Effector memory CD8-positive, alpha-beta T cell (primary cell): Measurements from ENCODE around the gene FITM1.

ENCODE experiments used
- ATAC-seq: fragments of 150-1000 bp; cut with Tn5 transposase; replicated peaks from 2 replicates; pipeline ENCODE4 v1.10.0; 2021; ENCODE audit warnings: mild to moderate bottlenecking, moderate library complexity
- DNase-seq, 3 experiments: peaks; one replicate each; pipeline ENCODE4 v3.0.0; 2021
- H3K27ac Mint-ChIP-seq, 2 donors: one replicate each; pipeline ENCODE4 v1.8.0; 2022; ENCODE audit warnings: mild to moderate bottlenecking in 2 of 2, mixed read lengths in 2 of 2, moderate library complexity in 2 of 2
- H3K27me3 Mint-ChIP-seq, 2 donors: one replicate each; pipeline ENCODE4 v1.8.0; 2022; ENCODE audit warnings: mixed read lengths in 2 of 2
- H3K36me3 Mint-ChIP-seq: one replicate; pipeline ENCODE4 v1.8.0; 2022; ENCODE audit warnings: mild to moderate bottlenecking, moderate library complexity, mixed read lengths; ENCODE audit not compliant: insufficient read depth
- H3K4me1 Mint-ChIP-seq, 2 donors: one replicate each; pipeline ENCODE4 v1.8.0; 2022; ENCODE audit warnings: low read depth in 2 of 2, mixed read lengths in 2 of 2
- H3K4me3 Mint-ChIP-seq, 2 donors: one replicate each; pipeline ENCODE4 v1.8.0; 2022; ENCODE audit warnings: mild to moderate bottlenecking in 2 of 2, mixed read lengths in 2 of 2, moderate library complexity in 2 of 2
- H3K9me3 Mint-ChIP-seq, 2 donors: one replicate each; pipeline ENCODE4 v1.8.0; 2022; ENCODE audit warnings: mixed read lengths in 2 of 2

FITM1 gene

GRCh38 chr14:24092505-24093206 lies 37.8 kb upstream of the FITM1 start:
- Mint-ChIP-seq H3K27ac (peak overlapping the region; percentile 54 to 95), H3K9me3 (no peaks in the 10 kb centered on the region), H3K4me1 (peaks cover 27 to 33% of the 10 kb centered on the region in 2 donors), H3K4me3 (peak overlapping the region; percentile 97 to 98), H3K27me3 (no peaks in the 10 kb centered on the region), H3K36me3 (peaks cover 8% of the 10 kb centered on the region)
- no peak for ATAC-seq
- no peak for DNase-seq

GRCh38 chr14:24093207-24093900 lies 37.1 kb upstream of the FITM1 start:
- ATAC-seq: no peak

GRCh38 chr14:24093901-24094840 lies 36.3 kb upstream of the FITM1 start, which contains the start of gene PCK2:
TSS of gene PCK2 (plus strand) at chr14:24094311. CDS start at chr14:24094406, 95 bp downstream.
- DNase-seq: peak; percentile 54 to 61 (median 56)
- peaks cover 27 to 33% of the 10 kb centered on the region in 2 donors for H3K4me1 Mint-ChIP-seq
- peak within 1 kb of the TSS; percentile 97 to 98 for H3K4me3 Mint-ChIP-seq
- peaks cover 8% of the 10 kb centered on the region for H3K36me3 Mint-ChIP-seq
- H3K27ac Mint-ChIP-seq: peak within 1 kb of the TSS; percentile 95 to 96
- ATAC-seq: peak; percentile 75
- H3K9me3 Mint-ChIP-seq: no peaks in the 10 kb centered on the region
- no peaks in the 10 kb centered on the region for H3K27me3 Mint-ChIP-seq

More at GRCh38 chr14:24093207-24093900, 37.1 kb upstream of the FITM1 start:
- Mint-ChIP-seq H3K27ac (peak overlapping the region; percentile 54 to 95), H3K9me3 (no peaks in the 10 kb centered on the region), H3K36me3 (peaks cover 8% of the 10 kb centered on the region), H3K4me1 (peaks cover 27 to 33% of the 10 kb centered on the region in 2 donors), H3K27me3 (no peaks in the 10 kb centered on the region), H3K4me3 (peak overlapping the region; percentile 97 to 98)
- no peak for DNase-seq

DNA sequence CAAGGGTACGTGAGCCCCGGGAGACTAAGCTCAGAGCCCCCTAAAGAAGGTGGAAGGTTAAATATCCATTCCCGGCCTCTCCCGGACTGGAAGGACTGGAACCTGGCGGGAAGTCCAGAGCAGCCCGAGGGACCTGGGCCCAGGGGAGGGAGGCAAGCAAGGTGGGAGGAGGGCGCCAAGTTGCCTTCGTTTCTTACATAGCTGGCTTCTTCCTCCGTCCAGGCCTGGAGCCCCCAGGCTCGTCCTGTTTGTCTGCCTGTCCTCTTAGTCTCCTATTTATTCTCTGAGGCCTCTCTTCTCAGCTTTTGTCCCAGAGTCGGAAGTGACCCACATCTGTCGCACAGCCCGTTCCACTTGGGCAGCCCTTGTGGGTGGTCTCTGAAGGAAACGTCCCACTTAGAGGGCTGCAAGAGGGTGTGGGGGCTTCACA lies 35.6 kb upstream of the FITM1 start:
- H3K27me3 Mint-ChIP-seq: no peaks in the 10 kb centered on the region
- H3K4me1 Mint-ChIP-seq: peaks cover 27 to 33% of the 10 kb centered on the region in 2 donors
- H3K36me3 Mint-ChIP-seq: peaks cover 11% of the 10 kb centered on the region
- H3K9me3 Mint-ChIP-seq: no peaks in the 10 kb centered on the region
- peak in 1 of 3 experiments; percentile 8 for DNase-seq
- peak overlapping the region; percentile 97 to 98 for H3K4me3 Mint-ChIP-seq
- H3K27ac Mint-ChIP-seq: peak overlapping the region; percentile 95 to 96
- no peak for ATAC-seq

DNA sequence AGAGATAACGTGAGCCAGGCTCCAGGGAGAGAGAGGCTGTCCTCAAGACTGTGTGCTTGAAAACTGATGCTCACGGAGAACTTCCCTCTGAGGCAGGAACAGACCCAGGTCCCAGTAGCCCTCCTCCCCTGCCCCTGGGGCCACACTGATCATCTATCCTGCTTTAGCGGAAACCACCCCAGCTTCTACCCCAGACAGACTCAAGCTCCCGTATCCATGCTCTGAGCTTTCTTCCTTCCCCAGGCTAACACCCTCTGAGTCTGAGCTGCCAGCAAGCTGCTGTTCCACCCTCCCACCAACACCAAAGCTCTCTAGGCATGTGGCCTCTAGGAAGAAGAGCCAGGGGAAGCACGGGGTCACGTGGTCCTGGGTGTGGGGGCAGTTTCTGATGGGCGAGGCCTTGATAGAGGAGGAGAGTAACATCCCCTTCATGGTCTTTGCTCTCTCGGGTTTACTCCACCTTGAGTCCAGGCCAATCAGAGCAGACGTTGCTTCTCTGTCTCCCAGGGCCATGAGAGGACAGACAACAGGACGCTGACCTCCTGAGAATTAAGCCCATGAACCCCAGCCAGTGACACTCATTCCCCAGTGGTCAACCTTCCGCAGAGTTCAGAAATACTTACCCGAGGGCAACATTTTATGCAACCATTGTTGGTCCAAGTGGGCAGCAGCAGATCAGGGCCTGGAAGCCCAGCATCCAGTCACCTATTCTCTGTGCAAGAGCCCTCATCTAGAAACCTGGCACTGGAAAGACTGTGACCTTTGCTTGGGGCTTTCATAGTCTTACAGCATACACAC lies 35.0 kb upstream of the FITM1 start:
- Mint-ChIP-seq H3K4me1 (peaks cover 26 to 32% of the 10 kb centered on the region in 2 donors), H3K4me3 (peak overlapping the region; percentile 97 to 98), H3K9me3 (no peaks in the 10 kb centered on the region), H3K27me3 (no peaks in the 10 kb centered on the region), H3K27ac (peak overlapping the region; percentile 95 to 96), H3K36me3 (peaks cover 11% of the 10 kb centered on the region)
- DNase-seq: peak in 2 of 3 experiments; percentile 9 to 12
- peak; percentile 16 for ATAC-seq

GRCh38 chr14:24096545-24097181 lies 33.8 kb upstream of the FITM1 start:
- peaks cover 24 to 29% of the 10 kb centered on the region in 2 donors for H3K4me1 Mint-ChIP-seq
- H3K9me3 Mint-ChIP-seq: no peaks in the 10 kb centered on the region
- ATAC-seq (no peak), DNase-seq (no peak)
- peaks cover 19% of the 10 kb centered on the region for H3K36me3 Mint-ChIP-seq
- no peaks in the 10 kb centered on the region for H3K27me3 Mint-ChIP-seq
- peak overlapping the region in 1 of 2 donors; percentile 24 for H3K4me3 Mint-ChIP-seq
- H3K27ac Mint-ChIP-seq: no peak overlapping the region

- Mint-ChIP-seq H3K9me3 (no peaks in the 10 kb centered on the region), H3K27ac (peak overlapping the region in 1 of 2 donors; percentile 35), H3K4me1 (peaks cover 17 to 20% of the 10 kb centered on the region in 2 donors), H3K36me3 (peaks cover 15% of the 10 kb centered on the region), H3K4me3 (no peak overlapping the region), H3K27me3 (no peaks in the 10 kb centered on the region)
- DNase-seq (no peak), ATAC-seq (no peak)
These were observed 32.1 kb upstream of the FITM1 start for GRCh38 chr14:24098229-24098926.

- H3K4me3 Mint-ChIP-seq: no peak overlapping the region
- DNase-seq (no peak), ATAC-seq (no peak)
- no peak overlapping the region for H3K27ac Mint-ChIP-seq
- H3K4me1 Mint-ChIP-seq: peaks cover 14 to 17% of the 10 kb centered on the region in 2 donors
- H3K9me3 Mint-ChIP-seq: no peaks in the 10 kb centered on the region
- no peaks in the 10 kb centered on the region for H3K27me3 Mint-ChIP-seq
- H3K36me3 Mint-ChIP-seq: peaks cover 15% of the 10 kb centered on the region
These were observed 31.3 kb upstream of the FITM1 start for GRCh38 chr14:24098927-24099813.

DNA sequence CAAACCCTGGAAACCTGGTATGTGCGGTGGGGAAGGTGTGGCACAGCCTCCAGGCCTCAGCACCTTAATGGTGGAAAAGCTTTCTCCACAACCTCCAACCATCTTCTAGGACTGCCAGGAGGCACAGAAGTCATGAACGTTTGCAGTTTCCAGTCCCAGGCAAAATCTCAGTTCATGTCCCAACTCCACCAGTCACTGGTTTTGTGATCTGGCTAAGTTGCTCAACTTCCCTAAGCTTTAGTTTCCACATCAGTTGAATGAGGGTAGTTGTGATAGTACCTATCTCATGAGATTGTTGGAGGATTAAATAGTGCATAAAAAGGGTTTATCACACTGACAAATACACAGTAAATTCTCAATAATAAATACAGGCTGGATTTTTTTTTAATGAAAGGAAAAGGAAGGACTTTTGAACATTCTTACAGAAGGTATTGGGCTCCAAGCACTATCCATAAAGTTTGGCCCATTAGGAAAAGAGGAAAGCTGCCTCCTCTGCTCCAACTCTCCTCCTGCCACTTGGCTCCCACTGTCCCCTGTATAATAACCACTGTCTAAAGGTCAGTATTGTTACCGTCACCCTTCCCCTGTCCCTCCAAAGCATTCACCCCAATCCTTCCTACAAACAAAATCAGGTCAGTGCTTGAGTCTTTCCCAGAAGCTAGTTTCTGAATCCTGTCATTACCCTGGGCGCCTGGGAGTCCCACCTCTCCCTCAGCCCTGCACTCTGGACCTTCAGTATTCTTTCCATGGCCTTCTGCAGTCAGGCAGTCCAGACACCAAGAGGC lies 30.1 kb upstream of the FITM1 start:
- H3K4me3 Mint-ChIP-seq: no peak overlapping the region
- peak overlapping the region in 1 of 2 donors; percentile 4 for H3K27ac Mint-ChIP-seq
- peaks cover 4 to 9% of the 10 kb centered on the region in 2 donors for H3K4me1 Mint-ChIP-seq
- H3K27me3 Mint-ChIP-seq: no peaks in the 10 kb centered on the region
- H3K36me3 Mint-ChIP-seq: peaks cover 11% of the 10 kb centered on the region
- no peak for DNase-seq
- ATAC-seq: no peak
- H3K9me3 Mint-ChIP-seq: no peaks in the 10 kb centered on the region

- Mint-ChIP-seq H3K36me3 (peaks cover 11% of the 10 kb centered on the region), H3K4me1 (peaks cover 0 to 4% of the 10 kb centered on the region in 2 donors), H3K27me3 (no peaks in the 10 kb centered on the region)
These were observed 29.4 kb upstream of the FITM1 start for GRCh38 chr14:24100982-24101494.

More at GRCh38 chr14:24100982-24101494, 29.4 kb upstream of the FITM1 start:
- DNase-seq (no peak), ATAC-seq (no peak)
- no peak overlapping the region for H3K4me3 Mint-ChIP-seq
- peak overlapping the region in 1 of 2 donors; percentile 4 for H3K27ac Mint-ChIP-seq
- H3K9me3 Mint-ChIP-seq: no peaks in the 10 kb centered on the region
